Activated CD8-positive, alpha-beta T cell treated with anti-CD3 and anti-CD28 coated beads for 36 hours (primary cell): ENCODE data around the gene DDX24. TPM values are rescaled to one million over a fixed set of nuclear protein-coding genes. Genes with fewer than 3 reads are reported as not detected.
A peak's percentile ranks its signal among the peaks of the same experiment; 100 is the strongest.

Experiments used
- ATAC-seq: fragments of 200-7000 bp; cut with Tn5 transposase; one replicate; pipeline ENCODE4 v1.10.0; 2021; ENCODE audit warnings: mild to moderate bottlenecking, moderate library complexity
- CTCF ChIA-PET: fragments of 350-600 bp; sonication (Branson Sonifier 250); formaldehyde crosslinking; loops from one replicate; lab custom pipeline; 2021; ENCODE audit warnings: antibody characterized with exemption; lab: Charles Lee
- POLR2A ChIA-PET: fragments of 350-600 bp; sonication (Branson Sonifier 250); formaldehyde crosslinking; loops from one replicate; lab custom pipeline; 2021; ENCODE audit warnings: antibody characterized with exemption; lab: Charles Lee
- DNase-seq: peaks from one replicate; pipeline ENCODE4 v3.0.0-alpha.2; 2020
- H3K27ac Mint-ChIP-seq: one replicate; pipeline ENCODE4 v1.8.0; 2021; ENCODE audit warnings: mild to moderate bottlenecking, mixed read lengths
- H3K27me3 Mint-ChIP-seq: one replicate; pipeline ENCODE4 v1.8.0; 2021; ENCODE audit warnings: mixed read lengths
- H3K36me3 Mint-ChIP-seq: one replicate; pipeline ENCODE4 v1.8.0; 2021; ENCODE audit warnings: low read depth, mixed read lengths
- H3K4me1 Mint-ChIP-seq: one replicate; pipeline ENCODE4 v1.8.0; 2021; ENCODE audit warnings: low read depth, mixed read lengths
- H3K4me3 Mint-ChIP-seq: one replicate; pipeline ENCODE4 v1.8.0; 2021; ENCODE audit warnings: mild to moderate bottlenecking, moderate library complexity, mixed read lengths
- H3K9me3 Mint-ChIP-seq: one replicate; pipeline ENCODE4 v1.8.0; 2021; ENCODE audit warnings: mixed read lengths
- intact Hi-C: fragments of 100-400 bp; cut with micrococcal nuclease; formaldehyde crosslinking; loops from one replicate; pipeline ENCODE4 v1.10.0; 2022
- total RNA-seq, 2 experiments: library from RNA; stranded (reverse); gene quantifications; one replicate each; pipeline ENCODE4 v1.2.3, GENCODE V29; 2021
- TF ChIP-seq, protein P1 (sequence below): fragments of 200-600 bp; IDR thresholded peaks from one replicate; pipeline ENCODE4 v1.8.0; 2022; ENCODE audit warnings: antibody characterized with exemption, mild to moderate bottlenecking

Gene DDX24
- total RNA-seq, 2 experiments from 2014 or later, result 272 to 275 TPM

DNA sequence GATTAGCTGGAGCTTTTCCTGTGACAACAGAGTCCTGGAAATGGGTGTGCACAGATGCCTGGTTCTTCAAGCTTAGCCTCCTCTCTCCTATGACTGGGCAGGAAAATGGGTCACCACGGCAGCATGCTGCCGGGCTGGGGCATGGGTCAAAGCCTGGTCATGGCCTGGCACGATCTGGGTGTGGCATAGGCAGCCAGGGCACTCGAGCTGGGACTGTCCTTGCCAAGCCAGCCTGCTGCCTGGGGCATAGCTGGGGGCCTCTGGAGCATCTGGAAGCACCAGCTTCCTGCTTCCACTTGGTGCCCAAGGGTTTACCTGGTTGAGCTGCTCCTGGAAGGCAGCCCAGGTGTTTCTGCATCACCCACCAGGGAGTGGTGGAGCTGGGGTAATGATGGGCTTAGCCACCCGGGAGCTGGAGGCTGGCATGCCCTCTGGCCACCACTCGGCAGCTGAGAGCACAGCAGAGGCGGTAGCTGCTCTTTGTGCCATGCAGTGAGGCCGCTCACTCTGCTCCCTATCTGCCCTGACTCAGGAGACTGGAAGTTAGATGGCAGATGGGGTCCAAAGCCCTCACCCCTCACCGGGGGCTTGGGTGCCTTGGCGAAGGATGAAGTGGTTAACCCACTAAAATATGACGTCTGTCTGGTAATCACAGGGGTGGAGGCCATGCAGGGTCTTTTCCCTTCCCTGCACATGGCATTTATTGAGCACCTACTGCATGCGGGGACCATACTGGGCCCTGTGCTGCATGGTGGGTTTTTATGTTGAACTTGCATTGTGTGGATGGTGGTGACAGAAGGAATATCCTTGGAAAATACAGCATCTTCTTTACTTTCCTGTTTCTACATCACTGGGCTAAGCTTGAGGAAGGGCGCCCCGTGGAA is 53.2 kb downstream of the DDX24 start:
- Mint-ChIP-seq H3K27me3 (no peaks in the 10 kb centered on the region), H3K4me3 (peak overlapping the region; percentile 3), H3K9me3 (no peaks in the 10 kb centered on the region), H3K27ac (peak overlapping the region; percentile 72), H3K4me1 (peaks cover 25% of the 10 kb centered on the region), H3K36me3 (no peaks in the 10 kb centered on the region)
- ChIA-PET POLR2A (interaction anchor here (0.7 to 1.6 kb wide), 4 partner anchors 12 to 88 kb away, joined by 3 to 4 read pairs (median 3); no protein-coding TSS in a partner anchor), CTCF (interaction anchor here (0.9 to 3.4 kb wide), 11 partner anchors 9 to 152 kb away, joined by 3 to 26 read pairs (median 8); partner anchors contain the start of gene IFI27L2)
- DNase-seq, result no peak
- intact Hi-C loops, result no loop called here
- no peak for ATAC-seq
- TF ChIP-seq, protein P1, sequence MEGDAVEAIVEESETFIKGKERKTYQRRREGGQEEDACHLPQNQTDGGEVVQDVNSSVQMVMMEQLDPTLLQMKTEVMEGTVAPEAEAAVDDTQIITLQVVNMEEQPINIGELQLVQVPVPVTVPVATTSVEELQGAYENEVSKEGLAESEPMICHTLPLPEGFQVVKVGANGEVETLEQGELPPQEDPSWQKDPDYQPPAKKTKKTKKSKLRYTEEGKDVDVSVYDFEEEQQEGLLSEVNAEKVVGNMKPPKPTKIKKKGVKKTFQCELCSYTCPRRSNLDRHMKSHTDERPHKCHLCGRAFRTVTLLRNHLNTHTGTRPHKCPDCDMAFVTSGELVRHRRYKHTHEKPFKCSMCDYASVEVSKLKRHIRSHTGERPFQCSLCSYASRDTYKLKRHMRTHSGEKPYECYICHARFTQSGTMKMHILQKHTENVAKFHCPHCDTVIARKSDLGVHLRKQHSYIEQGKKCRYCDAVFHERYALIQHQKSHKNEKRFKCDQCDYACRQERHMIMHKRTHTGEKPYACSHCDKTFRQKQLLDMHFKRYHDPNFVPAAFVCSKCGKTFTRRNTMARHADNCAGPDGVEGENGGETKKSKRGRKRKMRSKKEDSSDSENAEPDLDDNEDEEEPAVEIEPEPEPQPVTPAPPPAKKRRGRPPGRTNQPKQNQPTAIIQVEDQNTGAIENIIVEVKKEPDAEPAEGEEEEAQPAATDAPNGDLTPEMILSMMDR, result peak; percentile 10

GRCh38 chr14:94026889-94027469 is 54.0 kb downstream of the DDX24 start:
- DNase-seq, result no peak
- Mint-ChIP-seq H3K9me3 (no peaks in the 10 kb centered on the region), H3K4me1 (peaks cover 34% of the 10 kb centered on the region), H3K36me3 (no peaks in the 10 kb centered on the region), H3K4me3 (peak overlapping the region; percentile 3), H3K27me3 (peaks cover 1% of the 10 kb centered on the region), H3K27ac (no peak overlapping the region)
- POLR2A ChIA-PET, result interaction anchor here (0.7 to 1.6 kb wide), 3 partner anchors 12 to 87 kb away, joined by 3 to 4 read pairs (median 3); no protein-coding TSS in a partner anchor
- intact Hi-C loops, result no loop called here
- TF ChIP-seq, protein P1, result no peak
- ATAC-seq, result no peak
- CTCF ChIA-PET, result interaction anchor here (1.4 to 3.4 kb wide), 6 partner anchors 9 to 110 kb away, joined by 3 to 26 read pairs (median 12); partner anchors contain the start of gene IFI27L2

- peaks cover 40% of the 10 kb centered on the region for H3K4me1 Mint-ChIP-seq
- no peaks in the 10 kb centered on the region for H3K9me3 Mint-ChIP-seq
- peak; percentile 96 for ATAC-seq
- H3K4me3 Mint-ChIP-seq, result peak within 1 kb of the TSS; percentile 42
- intact Hi-C loops, result no loop called here
- CTCF ChIA-PET, result interaction anchor here (0.7 to 2.9 kb wide), 7 partner anchors 10 to 110 kb away, joined by 3 to 19 read pairs (median 6); no protein-coding TSS in a partner anchor
- peaks cover 1% of the 10 kb centered on the region for H3K27me3 Mint-ChIP-seq
- peak; percentile 98 for DNase-seq
- POLR2A ChIA-PET, result interaction anchor here (0.7 to 1.5 kb wide), 8 partner anchors 9 to 90 kb away, joined by 3 to 5 read pairs (median 3); partner anchors contain the start of genes DDX24 and IFI27L1
- H3K36me3 Mint-ChIP-seq, result no peaks in the 10 kb centered on the region
- no peak within 1 kb of the TSS for H3K27ac Mint-ChIP-seq
- TF ChIP-seq, protein P1, result no peak
Measured at GRCh38 chr14:94026173-94026888, 54.7 kb downstream of the DDX24 start, which contains the start of gene OTUB2. OTUB2 (plus strand) TSS chr14:94026340; CDS start chr14:94026538, 198 bp downstream.

DNA sequence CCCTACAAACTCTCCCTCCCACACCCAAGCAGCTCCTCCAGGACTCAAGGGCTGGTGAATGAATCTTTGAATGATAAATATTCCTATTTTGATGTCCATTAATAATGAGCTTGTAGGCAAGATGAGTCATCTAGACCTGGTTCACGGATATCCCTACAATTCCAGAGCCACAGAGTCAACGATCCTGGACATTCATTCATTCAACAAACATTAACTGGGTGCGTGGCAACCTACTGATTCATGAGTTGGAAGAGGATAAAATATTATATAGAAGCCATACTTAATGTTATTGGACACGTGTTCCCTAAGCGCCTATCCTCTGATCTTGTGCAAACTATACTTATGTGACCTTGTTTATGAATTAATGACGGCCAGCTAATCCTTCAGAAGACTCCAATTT is 55.3 kb downstream of the DDX24 start:
- ChIA-PET POLR2A (interaction anchor here (0.7 to 1.5 kb wide), 7 partner anchors 10 to 90 kb away, joined by 3 to 5 read pairs (median 3); partner anchors contain the start of genes DDX24 and IFI27L1), CTCF (interaction anchor here (0.7 to 2.9 kb wide), 7 partner anchors 9 to 111 kb away, joined by 3 to 19 read pairs (median 6); no protein-coding TSS in a partner anchor)
- ATAC-seq (no peak), DNase-seq (no peak)
- Mint-ChIP-seq H3K9me3 (no peaks in the 10 kb centered on the region), H3K36me3 (no peaks in the 10 kb centered on the region), H3K4me3 (peak overlapping the region; percentile 42), H3K27me3 (peaks cover 1% of the 10 kb centered on the region), H3K4me1 (peaks cover 46% of the 10 kb centered on the region), H3K27ac (no peak overlapping the region)
- intact Hi-C loops, result no loop called here
- TF ChIP-seq, protein P1, result no peak
